Measurements from ENCODE around the gene FRMD5.

GRCh38 chr15:44011238-44011854, 183.7 kb downstream of the FRMD5 start:
- TF ChIP-seq, protein P1, sequence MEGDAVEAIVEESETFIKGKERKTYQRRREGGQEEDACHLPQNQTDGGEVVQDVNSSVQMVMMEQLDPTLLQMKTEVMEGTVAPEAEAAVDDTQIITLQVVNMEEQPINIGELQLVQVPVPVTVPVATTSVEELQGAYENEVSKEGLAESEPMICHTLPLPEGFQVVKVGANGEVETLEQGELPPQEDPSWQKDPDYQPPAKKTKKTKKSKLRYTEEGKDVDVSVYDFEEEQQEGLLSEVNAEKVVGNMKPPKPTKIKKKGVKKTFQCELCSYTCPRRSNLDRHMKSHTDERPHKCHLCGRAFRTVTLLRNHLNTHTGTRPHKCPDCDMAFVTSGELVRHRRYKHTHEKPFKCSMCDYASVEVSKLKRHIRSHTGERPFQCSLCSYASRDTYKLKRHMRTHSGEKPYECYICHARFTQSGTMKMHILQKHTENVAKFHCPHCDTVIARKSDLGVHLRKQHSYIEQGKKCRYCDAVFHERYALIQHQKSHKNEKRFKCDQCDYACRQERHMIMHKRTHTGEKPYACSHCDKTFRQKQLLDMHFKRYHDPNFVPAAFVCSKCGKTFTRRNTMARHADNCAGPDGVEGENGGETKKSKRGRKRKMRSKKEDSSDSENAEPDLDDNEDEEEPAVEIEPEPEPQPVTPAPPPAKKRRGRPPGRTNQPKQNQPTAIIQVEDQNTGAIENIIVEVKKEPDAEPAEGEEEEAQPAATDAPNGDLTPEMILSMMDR (IDR thresholded peaks at IDR 0.05; ENCODE audit: poor library complexity): no peak
- TF ChIP-seq EZH2phosphoT487 (IDR thresholded peaks at IDR 0.05; ENCODE audit: low read depth, severe bottlenecking, unreplicated experiment): no peak
- no peak for TF ChIP-seq EZH2 (IDR thresholded peaks at IDR 0.05; ENCODE audit: borderline replicate concordance)
